Esophagus muscularis mucosa (tissue), 4 donors: ENCODE measurements around the gene PPP4R3A. TPM values are rescaled to one million over a fixed set of nuclear protein-coding genes. Genes with fewer than 3 reads are reported as not detected.
"Not testable (repeated sequence)": the region's sequence is repeated elsewhere in the genome, so short reads cannot be mapped to it uniquely, and the experiment has no call there.

Experiments used
- DNase-seq: peaks from one replicate; pipeline ENCODE4 v3.0.0-alpha.2; 2017; ENCODE audit errors: extremely low spot score
- H3K27ac ChIP-seq, 4 donors: fragments of 200-600 bp; sonication (generic); replicated peaks in 1 of 4; 1 replicate in 3 of 4; 2 replicates in 1 of 4; pipeline ENCODE4 v1.5.1; 2016 to 2019; ENCODE audit warnings: mild to moderate bottlenecking in 1 of 4
- H3K27me3 ChIP-seq, 4 donors: fragments of 200-600 bp; sonication (generic); one replicate each; pipeline versions ENCODE4 v1.5.1 to v1.6.0; 2016 to 2019
- H3K36me3 ChIP-seq, 4 donors: fragments of 200-600 bp; sonication (generic); one replicate each; pipeline ENCODE4 v1.5.1; 2016 to 2019
- H3K4me1 ChIP-seq, 4 donors: fragments of 200-600 bp; sonication (generic); one replicate each; pipeline ENCODE4 v1.5.1; 2016 to 2019
- H3K4me3 ChIP-seq, 4 donors: fragments of 200-600 bp; sonication (generic); 1 replicate in 2 of 4; 2 replicates in 2 of 4; pipeline ENCODE4 v1.5.1; 2016 to 2019; ENCODE audit warnings: mild to moderate bottlenecking in 4 of 4, moderate library complexity in 1 of 4
- H3K9me3 ChIP-seq, 4 donors: fragments of 200-600 bp; sonication (generic); 1 replicate in 3 of 4; 2 replicates in 1 of 4; pipeline ENCODE4 v1.5.1; 2016 to 2019
- EP300 ChIP-seq: sonication (generic); formaldehyde crosslinking; IDR thresholded peaks from one replicate; pipeline ENCODE4 v1.6.1; 2017; ENCODE audit warnings: antibody characterized with exemption
- POLR2A ChIP-seq: fragments of 450-650 bp; IDR thresholded peaks from one replicate; pipeline ENCODE4 v1.6.1; 2017; ENCODE audit warnings: antibody characterized with exemption, moderate library complexity, mild to moderate bottlenecking, low read depth
- POLR2AphosphoS5 ChIP-seq, 2 donors: sonication (generic); formaldehyde crosslinking; IDR thresholded peaks; one replicate each; pipeline ENCODE4 v1.6.1; 2017; ENCODE audit warnings: antibody characterized with exemption in 2 of 2
- WGBS: methylation state at CpG from one replicate; pipeline ENCODE4 v1.1.5; 2018; 5-methylcytosine and 5-hydroxymethylcytosine counted together
- intact Hi-C: fragments of 100-400 bp; cut with DNase I; formaldehyde crosslinking; loops from one replicate; pipeline ENCODE4 v1.15.1; 2023
- total RNA-seq, 4 donors: library from RNA; depleted of rRNA; stranded (reverse); fragments of >200 nt; gene quantifications; one replicate each; pipeline versions ENCODE4 v1.1.0 to v1.2.1, GENCODE V29; 2016
- TF ChIP-seq, protein P1 (sequence below), 3 experiments: fragments of 200-600 bp in 2 of 3; fragments of 450-650 bp in 1 of 3; sonication (generic) in 2 of 3; IDR thresholded peaks; one replicate each; pipeline ENCODE4 v1.5.1; 2017 to 2019; ENCODE audit warnings: antibody characterized with exemption in 3 of 3, mild to moderate bottlenecking in 2 of 3, moderate library complexity in 1 of 3

PPP4R3A gene
- total RNA-seq, 4 donors from 2014 or later: 60.2 to 78.5 (median 70.4) TPM

DNA sequence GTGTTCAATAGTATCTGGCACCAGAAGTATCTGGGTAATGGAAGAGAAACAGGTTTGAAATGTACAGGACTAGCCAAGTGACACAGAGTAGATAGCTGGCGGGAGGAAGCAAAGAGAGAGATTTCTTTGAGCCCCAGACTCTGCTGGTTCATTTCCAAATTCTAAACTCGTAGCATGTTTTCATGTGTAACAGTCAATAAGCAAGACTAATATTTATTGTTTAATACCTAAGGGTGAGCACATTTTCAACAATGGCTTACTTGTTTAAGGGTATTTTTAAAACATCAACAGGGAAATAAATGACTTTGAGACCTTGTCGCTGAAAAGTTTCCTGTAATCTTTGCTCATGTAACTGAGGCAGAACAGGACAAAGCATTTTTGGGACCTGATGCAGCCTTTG is 80.7 kb downstream of the PPP4R3A start:
- no peak overlapping the region for H3K27ac ChIP-seq
- no peak overlapping the region for H3K4me3 ChIP-seq
- H3K27me3 ChIP-seq: no peaks in the 10 kb centered on the region
- intact Hi-C loops: no loop called here
- 90% methylated on average over 3 of the region's 3 CpGs for WGBS
- TF ChIP-seq POLR2AphosphoS5 (IDR thresholded peaks at IDR 0.05) (no peak), POLR2A (no peak), EP300 (no peak)
- TF ChIP-seq, protein P1, sequence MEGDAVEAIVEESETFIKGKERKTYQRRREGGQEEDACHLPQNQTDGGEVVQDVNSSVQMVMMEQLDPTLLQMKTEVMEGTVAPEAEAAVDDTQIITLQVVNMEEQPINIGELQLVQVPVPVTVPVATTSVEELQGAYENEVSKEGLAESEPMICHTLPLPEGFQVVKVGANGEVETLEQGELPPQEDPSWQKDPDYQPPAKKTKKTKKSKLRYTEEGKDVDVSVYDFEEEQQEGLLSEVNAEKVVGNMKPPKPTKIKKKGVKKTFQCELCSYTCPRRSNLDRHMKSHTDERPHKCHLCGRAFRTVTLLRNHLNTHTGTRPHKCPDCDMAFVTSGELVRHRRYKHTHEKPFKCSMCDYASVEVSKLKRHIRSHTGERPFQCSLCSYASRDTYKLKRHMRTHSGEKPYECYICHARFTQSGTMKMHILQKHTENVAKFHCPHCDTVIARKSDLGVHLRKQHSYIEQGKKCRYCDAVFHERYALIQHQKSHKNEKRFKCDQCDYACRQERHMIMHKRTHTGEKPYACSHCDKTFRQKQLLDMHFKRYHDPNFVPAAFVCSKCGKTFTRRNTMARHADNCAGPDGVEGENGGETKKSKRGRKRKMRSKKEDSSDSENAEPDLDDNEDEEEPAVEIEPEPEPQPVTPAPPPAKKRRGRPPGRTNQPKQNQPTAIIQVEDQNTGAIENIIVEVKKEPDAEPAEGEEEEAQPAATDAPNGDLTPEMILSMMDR (IDR thresholded peaks at IDR 0.05): no peak
- no peaks in the 10 kb centered on the region for H3K4me1 ChIP-seq
- DNase-seq: no peak
- H3K36me3 ChIP-seq: no peaks in the 10 kb centered on the region
- H3K9me3 ChIP-seq: no peaks in the 10 kb centered on the region

DNA sequence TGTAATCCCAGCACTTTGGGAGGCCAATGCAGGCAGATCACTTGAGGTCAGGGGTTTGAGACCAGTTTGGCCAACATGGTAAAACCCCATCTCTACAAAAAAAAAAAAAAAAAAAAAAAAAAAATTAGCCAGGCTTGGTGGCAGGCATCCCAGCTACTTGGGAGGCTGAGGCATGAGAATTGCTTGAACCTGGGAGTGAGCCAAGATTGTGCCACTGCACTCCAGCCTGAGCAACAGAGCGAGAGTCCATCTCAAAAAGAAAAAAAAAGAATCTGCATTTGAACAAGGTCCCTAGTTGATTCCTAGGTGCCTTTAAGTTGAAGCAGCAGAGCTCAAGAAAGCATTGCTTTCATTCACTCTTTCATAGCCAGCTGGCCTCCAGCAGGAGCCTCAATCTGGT is 81.2 kb downstream of the PPP4R3A start:
- H3K27me3 ChIP-seq, DNase-seq, H3K36me3 ChIP-seq, H3K4me1 ChIP-seq, intact Hi-C loops, H3K9me3 ChIP-seq, H3K27ac ChIP-seq, H3K4me3 ChIP-seq: not testable (repeated sequence)
- WGBS: 87% methylated on average over 1 of the region's 1 CpG

- H3K27ac ChIP-seq, H3K4me3 ChIP-seq, H3K36me3 ChIP-seq, H3K4me1 ChIP-seq, H3K9me3 ChIP-seq, H3K27me3 ChIP-seq, DNase-seq, intact Hi-C loops: not testable (repeated sequence)
- 88% methylated on average over 9 of the region's 9 CpGs for WGBS
Measured at GRCh38 chr14:91425531-91425944, 84.6 kb downstream of the PPP4R3A start.

DNA sequence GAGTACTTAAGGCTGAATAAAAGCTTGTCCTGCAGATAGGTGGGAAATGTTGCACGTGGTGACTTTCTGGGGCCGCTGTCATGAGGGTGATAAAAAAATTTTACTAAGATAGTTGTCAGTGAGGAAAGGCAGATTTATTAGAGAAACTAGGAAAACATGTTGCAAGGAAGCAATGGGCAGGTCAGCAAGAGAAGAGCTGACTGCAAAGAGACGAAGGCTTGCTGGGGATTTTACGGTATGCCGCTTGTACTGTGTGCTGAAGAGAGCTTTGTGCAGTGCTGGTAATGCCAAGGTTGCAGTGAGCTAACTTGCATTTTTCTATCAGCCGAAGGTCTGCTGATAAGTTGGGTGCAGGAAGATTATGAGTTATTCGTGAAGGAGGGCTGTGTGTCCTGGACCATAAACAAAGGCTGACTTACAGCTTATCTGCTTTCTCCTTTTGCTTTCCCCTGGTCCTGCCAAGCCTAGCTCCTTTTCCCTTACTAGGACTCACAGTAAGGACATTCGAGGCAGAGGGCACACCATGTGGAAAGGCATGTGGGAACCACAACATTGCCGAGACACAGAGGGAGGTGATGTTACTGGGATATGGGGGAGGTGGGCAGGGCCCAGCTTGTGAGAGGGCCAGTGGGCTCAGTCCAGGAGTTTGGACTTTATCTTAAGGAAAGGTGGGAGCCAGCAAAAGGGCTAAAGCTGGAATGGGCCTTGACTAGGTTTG is 85.1 kb downstream of the PPP4R3A start:
- H3K9me3 ChIP-seq: no peaks in the 10 kb centered on the region

GRCh38 chr14:91420686-91421085 is 89.4 kb downstream of the PPP4R3A start:
- Histone ChIP-seq H3K4me1 (peaks cover 9 to 24% (median 22%) of the 10 kb centered on the region in 4 donors), H3K27me3 (peaks cover 0 to 27% (median 3%) of the 10 kb centered on the region in 4 donors), H3K4me3 (no peak overlapping the region), H3K9me3 (no peaks in the 10 kb centered on the region), H3K27ac (no peak overlapping the region), H3K36me3 (no peaks in the 10 kb centered on the region)
- 96% methylated on average over 2 of the region's 2 CpGs for WGBS
- intact Hi-C loops: no loop called here
- no peak for TF ChIP-seq EP300
- DNase-seq: no peak

More for the DNA sequence above, 85.1 kb downstream of the PPP4R3A start:
- Histone ChIP-seq H3K4me1 (no peaks in the 10 kb centered on the region), H3K36me3 (no peaks in the 10 kb centered on the region), H3K27ac (no peak overlapping the region), H3K4me3 (no peak overlapping the region), H3K27me3 (no peaks in the 10 kb centered on the region)
- 88% methylated on average over 9 of the region's 9 CpGs for WGBS
- intact Hi-C loops: no loop called here
- no peak for DNase-seq
- TF ChIP-seq, protein P1 (IDR thresholded peaks at IDR 0.05): no peak
- no peak for TF ChIP-seq EP300
- TF ChIP-seq POLR2AphosphoS5 (IDR thresholded peaks at IDR 0.05): no peak
- TF ChIP-seq POLR2A: no peak

DNA sequence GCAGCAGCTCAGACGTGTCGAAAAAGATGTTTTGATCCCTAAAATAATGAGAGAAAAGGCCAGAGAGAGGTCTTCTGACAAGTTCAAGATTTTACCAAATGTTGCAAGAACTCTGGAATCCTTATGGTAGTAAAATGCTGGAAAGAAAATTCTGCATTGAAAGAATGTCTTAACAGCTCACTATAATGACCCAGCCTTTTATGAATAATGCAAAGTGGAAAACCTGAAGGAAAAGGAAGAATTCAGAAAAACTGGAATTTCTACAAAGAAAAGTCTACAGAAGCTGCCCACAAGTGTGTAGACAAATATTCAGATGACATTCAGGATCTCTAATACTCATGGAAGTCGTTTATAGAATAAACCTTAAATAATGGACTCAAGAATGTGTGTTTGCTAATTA is 90.7 kb downstream of the PPP4R3A start:
- intact Hi-C loops: loop anchor here (2.0 kb wide), 1 partner anchor 97 kb away; no protein-coding TSS in a partner anchor

GRCh38 chr14:91419044-91419397 is 91.1 kb downstream of the PPP4R3A start:
- H3K27me3 ChIP-seq: peaks cover 0 to 27% (median 3%) of the 10 kb centered on the region in 4 donors
- peaks cover 13 to 24% (median 22%) of the 10 kb centered on the region in 4 donors for H3K4me1 ChIP-seq
- no peak overlapping the region for H3K27ac ChIP-seq
- 46% methylated on average over 12 of the region's 12 CpGs for WGBS
- H3K9me3 ChIP-seq: no peaks in the 10 kb centered on the region
- no peaks in the 10 kb centered on the region for H3K36me3 ChIP-seq
- H3K4me3 ChIP-seq: peak overlapping the region; percentile 56 to 72 (median 59)
- no peak for DNase-seq
- TF ChIP-seq POLR2A (no peak), POLR2AphosphoS5 (IDR thresholded peaks at IDR 0.05) (no peak), EP300 (no peak)
- TF ChIP-seq, protein P1 (IDR thresholded peaks at IDR 0.05): no peak
- intact Hi-C loops: loop anchor here (2.0 kb wide), 1 partner anchor 96 kb away; no protein-coding TSS in a partner anchor

More for the DNA sequence above, 90.7 kb downstream of the PPP4R3A start:
- H3K4me3 ChIP-seq: no peak overlapping the region
- DNase-seq: no peak
- 54% methylated on average over 3 of the region's 3 CpGs for WGBS
- peaks cover 13 to 24% (median 22%) of the 10 kb centered on the region in 4 donors for H3K4me1 ChIP-seq
- H3K36me3 ChIP-seq: no peaks in the 10 kb centered on the region
- no peak overlapping the region for H3K27ac ChIP-seq
- TF ChIP-seq POLR2A: no peak
- H3K27me3 ChIP-seq: peaks cover 0 to 27% (median 3%) of the 10 kb centered on the region in 4 donors
- no peaks in the 10 kb centered on the region for H3K9me3 ChIP-seq
